Adipocyte (in vitro differentiated cells): ENCODE data around the gene IGF1R.
A peak's percentile ranks its signal among the peaks of the same experiment; 100 is the strongest.

Experiments
- DNase-seq: peaks from one replicate; pipeline ENCODE4 v3.0.0-alpha.2; 2015; ENCODE audit warnings: low read depth
- H3K27me3 ChIP-seq: replicated peaks from 2 replicates; pipeline ENCODE4 v1.7.0; 2013; ENCODE audit warnings: mild to moderate bottlenecking, low read length, moderate library complexity; ENCODE audit not compliant: control insufficient read depth, insufficient read depth
- H3K36me3 ChIP-seq: 2 replicates; pipeline ENCODE4 v1.7.0; 2013; ENCODE audit warnings: low read length, mild to moderate bottlenecking, moderate library complexity; ENCODE audit not compliant: control insufficient read depth, insufficient read depth, severe bottlenecking
- H3K4me1 ChIP-seq: 2 replicates; pipeline ENCODE4 v1.7.0; 2013; ENCODE audit warnings: mild to moderate bottlenecking, low read length, moderate library complexity; ENCODE audit not compliant: control insufficient read depth, insufficient read depth
- H3K4me3 ChIP-seq: 2 replicates; pipeline ENCODE4 v1.7.0; 2013; ENCODE audit warnings: mild to moderate bottlenecking, low read length, moderate library complexity
- H3K9ac ChIP-seq: 2 replicates; pipeline ENCODE4 v1.7.0; 2013; ENCODE audit warnings: mild to moderate bottlenecking, low read length, moderate library complexity
- H3K9me3 ChIP-seq: 2 replicates; pipeline ENCODE4 v1.7.0; 2013; ENCODE audit warnings: mild to moderate bottlenecking, low read length, moderate library complexity; ENCODE audit not compliant: control insufficient read depth

IGF1R gene

DNA sequence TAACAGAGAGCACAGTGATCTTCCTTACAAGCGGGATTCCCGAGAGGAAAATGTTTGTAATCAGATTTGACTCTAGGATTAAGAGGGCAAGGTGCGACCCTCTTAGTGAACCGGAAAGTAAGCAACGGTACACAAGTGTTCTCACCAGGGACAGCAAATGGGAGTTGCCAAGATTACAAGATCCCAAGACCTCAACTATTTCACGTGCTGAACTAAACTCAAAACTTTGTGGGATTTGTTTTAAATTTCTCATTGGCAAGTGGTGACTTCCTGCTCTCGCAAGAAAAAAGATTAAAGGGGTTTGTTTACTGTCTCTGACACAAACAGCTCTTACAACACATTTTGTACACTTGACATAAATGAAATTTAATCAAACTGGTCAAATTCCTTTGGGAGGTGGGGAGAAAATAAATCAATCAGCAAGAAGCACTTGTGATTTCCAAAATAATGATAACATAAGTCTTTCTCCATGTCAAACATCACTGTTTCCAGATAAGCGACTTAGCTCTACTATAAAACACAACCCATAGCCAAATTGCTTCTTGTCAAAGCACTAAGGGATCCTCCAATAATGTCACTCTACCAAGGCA is 361.5 kb downstream of the IGF1R start:
- H3K9me3 ChIP-seq = no peaks in the 10 kb centered on the region
- DNase-seq = no peak
- peaks cover 16% of the 10 kb centered on the region for H3K27me3 ChIP-seq
- no peaks in the 10 kb centered on the region for H3K4me1 ChIP-seq
- H3K36me3 ChIP-seq = no peaks in the 10 kb centered on the region
- no peak overlapping the region for H3K9ac ChIP-seq
- no peak overlapping the region for H3K4me3 ChIP-seq

DNA sequence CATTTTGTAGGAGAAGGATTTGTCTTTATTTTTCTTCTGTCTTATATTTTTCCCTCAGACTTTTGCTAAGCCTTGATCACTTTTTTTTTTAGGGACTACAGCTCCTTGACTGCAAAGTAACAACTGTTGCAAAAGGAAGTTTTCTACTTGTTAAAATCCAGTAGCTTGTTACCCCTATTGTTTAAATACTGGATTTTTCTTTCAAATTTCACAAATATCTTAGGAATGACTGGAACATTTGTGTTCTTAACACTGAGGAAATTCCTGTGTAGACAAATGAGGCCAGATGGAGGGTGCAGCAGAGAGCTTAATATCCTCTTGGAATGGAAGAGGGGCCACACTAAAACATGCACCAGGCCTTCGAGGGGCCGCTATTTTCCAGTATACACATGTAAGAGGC is 362.4 kb downstream of the IGF1R start:
- Histone ChIP-seq H3K4me1 (no peaks in the 10 kb centered on the region), H3K27me3 (peaks cover 14% of the 10 kb centered on the region), H3K36me3 (no peaks in the 10 kb centered on the region), H3K9ac (no peak overlapping the region), H3K4me3 (no peak overlapping the region), H3K9me3 (no peaks in the 10 kb centered on the region)
- DNase-seq = peak; percentile 41
